ENCODE data around the gene CREB3L4. TPM values are rescaled to one million over a fixed set of nuclear protein-coding genes. Genes with fewer than 3 reads are reported as not detected.

Gene CREB3L4
- total RNA-seq, 1 experiment from 2014 or later: 25.9 TPM

GRCh38 chr1:153926405-153926804 is 41.3 kb upstream of the CREB3L4 start:
- BruUV-seq (replicated peaks): no TSS peak
- CTCF ChIA-PET: no interaction called here
- POLR2A ChIA-PET (ENCODE audit: unreplicated experiment): interaction anchor here (0.6 kb wide), 1 partner anchor 330 kb away, joined by 3 read pairs; no protein-coding TSS in a partner anchor

GRCh38 chr1:153928245-153928644 is 39.5 kb upstream of the CREB3L4 start:
- intact Hi-C loops (cut with micrococcal nuclease; ENCODE audit: unreplicated experiment): loop anchor here (10.0 kb wide), 1 partner anchor 123 kb away; no protein-coding TSS in a partner anchor
- H3K4me2 ChIP-seq: no peak overlapping the region
- no peaks in the 10 kb centered on the region for H3K9me3 ChIP-seq (ENCODE audit: insufficient read depth, low read depth)
- H3K4me3 ChIP-seq: no peak overlapping the region
- no peak overlapping the region for H3K27ac ChIP-seq
- no peaks in the 10 kb centered on the region for H3K27me3 ChIP-seq (ENCODE audit: insufficient read depth, low read depth)
- H2AFZ ChIP-seq: no peak overlapping the region
- no TSS peak for BruUV-seq (replicated peaks)
- no peak for TF ChIP-seq CTCF (conservative IDR thresholded peaks at IDR 0.05)
- no peak for TF ChIP-seq EZH2 (IDR thresholded peaks at IDR 0.05; ENCODE audit: low read depth)
- ChIA-PET CTCF (no interaction called here), POLR2A (ENCODE audit: unreplicated experiment) (no interaction called here)
- no peaks in the 10 kb centered on the region for H3K9me2 ChIP-seq (ENCODE audit: insufficient read depth)
- H3K4me1 ChIP-seq (replicated peaks; ENCODE audit: insufficient read depth): peaks cover 12% of the 10 kb centered on the region
- H3K79me2 ChIP-seq (ENCODE audit: low read depth): no peaks in the 10 kb centered on the region
- DNase-seq: no peak
- no peaks in the 10 kb centered on the region for H4K20me1 ChIP-seq (ENCODE audit: insufficient read depth)
- no peaks in the 10 kb centered on the region for H3K36me3 ChIP-seq (ENCODE audit: low read depth)
- peaks cover 16% of the 10 kb centered on the region; the same call in 1 of the 2 replicates for H3F3A ChIP-seq (ENCODE audit: insufficient read depth, low read depth)

More at GRCh38 chr1:153926405-153926804, 41.3 kb upstream of the CREB3L4 start:
- no peak for DNase-seq
- no peak overlapping the region for H3K27ac ChIP-seq
- peaks cover 6% of the 10 kb centered on the region; the same call in 1 of the 2 replicates for H4K20me1 ChIP-seq (ENCODE audit: insufficient read depth)
- H3K4me3 ChIP-seq: no peak overlapping the region
- TF ChIP-seq EZH2 (IDR thresholded peaks at IDR 0.05; ENCODE audit: low read depth) (no peak), CTCF (conservative IDR thresholded peaks at IDR 0.05) (no peak)
- intact Hi-C loops (cut with micrococcal nuclease; ENCODE audit: unreplicated experiment): loop anchor here (10.0 kb wide), 1 partner anchor 122 kb away; no protein-coding TSS in a partner anchor
- no peaks in the 10 kb centered on the region for H3K9me2 ChIP-seq (ENCODE audit: insufficient read depth)
- no peaks in the 10 kb centered on the region for H3K36me3 ChIP-seq (ENCODE audit: low read depth)
- H2AFZ ChIP-seq: no peak overlapping the region
- no peak overlapping the region for H3K4me2 ChIP-seq
- peaks cover 18% of the 10 kb centered on the region; the same call in 1 of the 2 replicates for H3F3A ChIP-seq (ENCODE audit: insufficient read depth, low read depth)
- H3K4me1 ChIP-seq (replicated peaks; ENCODE audit: insufficient read depth): peaks cover 15% of the 10 kb centered on the region
- H3K27me3 ChIP-seq (ENCODE audit: insufficient read depth, low read depth): no peaks in the 10 kb centered on the region
- H3K79me2 ChIP-seq (ENCODE audit: low read depth): peaks cover 8% of the 10 kb centered on the region
- no peaks in the 10 kb centered on the region for H3K9me3 ChIP-seq (ENCODE audit: insufficient read depth, low read depth)

GRCh38 chr1:153928791-153929341 is 38.8 kb upstream of the CREB3L4 start:
- H3K4me2 ChIP-seq: no peak overlapping the region
- TF ChIP-seq EZH2 (IDR thresholded peaks at IDR 0.05; ENCODE audit: low read depth): no peak
- TF ChIP-seq CTCF (conservative IDR thresholded peaks at IDR 0.05): no peak
- H2AFZ ChIP-seq: no peak overlapping the region
- H3K4me1 ChIP-seq (replicated peaks; ENCODE audit: insufficient read depth): peaks cover 9% of the 10 kb centered on the region
- DNase-seq: no peak
- ChIA-PET CTCF (no interaction called here), POLR2A (ENCODE audit: unreplicated experiment) (no interaction called here)
- no peaks in the 10 kb centered on the region for H3K36me3 ChIP-seq (ENCODE audit: low read depth)
- intact Hi-C loops (cut with micrococcal nuclease; ENCODE audit: unreplicated experiment): loop anchor here (10.0 kb wide), 1 partner anchor 124 kb away; no protein-coding TSS in a partner anchor
- H3K9me3 ChIP-seq (ENCODE audit: insufficient read depth, low read depth): no peaks in the 10 kb centered on the region
- H4K20me1 ChIP-seq (ENCODE audit: insufficient read depth): no peaks in the 10 kb centered on the region
- H3K4me3 ChIP-seq: no peak overlapping the region
- H3F3A ChIP-seq (ENCODE audit: insufficient read depth, low read depth): peaks cover 10% of the 10 kb centered on the region; the same call in 1 of the 2 replicates
- H3K79me2 ChIP-seq (ENCODE audit: low read depth): no peaks in the 10 kb centered on the region
- no peak overlapping the region for H3K27ac ChIP-seq
- BruUV-seq (replicated peaks): no TSS peak
- no peaks in the 10 kb centered on the region for H3K27me3 ChIP-seq (ENCODE audit: insufficient read depth, low read depth)
- no peaks in the 10 kb centered on the region for H3K9me2 ChIP-seq (ENCODE audit: insufficient read depth)
